ENCODE measurements around the gene CNFN. TPM values are rescaled to one million over a fixed set of nuclear protein-coding genes. Genes with fewer than 3 reads are reported as not detected.

CNFN gene
- total RNA-seq, 2 donors from 2014 or later, result not detected

DNA sequence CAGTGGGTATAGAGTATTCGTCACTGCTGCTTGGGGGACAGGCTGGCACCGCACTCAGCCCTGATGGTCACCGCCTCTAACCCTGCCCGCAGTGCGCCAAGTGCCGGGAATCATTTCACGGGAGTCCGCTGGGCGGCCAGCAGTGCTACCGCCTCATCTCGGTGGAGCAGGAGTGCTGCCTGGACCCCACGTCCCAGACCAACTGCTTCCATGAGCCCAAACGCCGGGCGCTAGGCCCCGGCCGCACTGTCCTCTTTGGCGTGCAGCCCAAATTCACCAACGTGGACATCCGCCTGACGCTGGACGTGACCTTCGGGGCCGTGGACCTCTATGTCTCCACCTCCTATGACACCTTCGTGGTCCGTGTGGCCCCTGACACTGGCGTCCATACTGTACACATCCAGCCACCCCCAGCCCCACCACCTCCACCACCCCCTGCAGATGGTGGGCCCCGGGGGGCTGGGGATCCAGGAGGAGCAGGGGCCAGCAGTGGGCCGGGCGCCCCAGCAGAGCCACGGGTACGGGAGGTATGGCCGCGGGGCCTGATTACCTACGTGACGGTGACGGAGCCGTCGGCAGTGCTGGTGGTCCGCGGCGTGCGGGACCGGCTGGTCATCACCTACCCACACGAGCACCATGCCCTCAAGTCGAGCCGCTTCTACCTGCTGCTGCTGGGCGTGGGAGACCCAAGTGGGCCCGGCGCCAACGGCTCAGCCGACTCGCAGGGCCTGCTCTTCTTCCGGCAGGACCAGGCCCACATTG is 14.5 kb downstream of the CNFN start:
- H3K27me3 Mint-ChIP-seq, result no peaks in the 10 kb centered on the region
- no peaks in the 10 kb centered on the region for H3K36me3 Mint-ChIP-seq
- no peak overlapping the region for H3K4me3 Mint-ChIP-seq
- H3K4me1 Mint-ChIP-seq (ENCODE audit: low read depth in 2 of 2), result no peaks in the 10 kb centered on the region
- DNase-seq (ENCODE audit: low spot score) (no peak), ATAC-seq (no peak)
- no peak overlapping the region for H3K27ac Mint-ChIP-seq
- H3K9me3 Mint-ChIP-seq, result no peaks in the 10 kb centered on the region

DNA sequence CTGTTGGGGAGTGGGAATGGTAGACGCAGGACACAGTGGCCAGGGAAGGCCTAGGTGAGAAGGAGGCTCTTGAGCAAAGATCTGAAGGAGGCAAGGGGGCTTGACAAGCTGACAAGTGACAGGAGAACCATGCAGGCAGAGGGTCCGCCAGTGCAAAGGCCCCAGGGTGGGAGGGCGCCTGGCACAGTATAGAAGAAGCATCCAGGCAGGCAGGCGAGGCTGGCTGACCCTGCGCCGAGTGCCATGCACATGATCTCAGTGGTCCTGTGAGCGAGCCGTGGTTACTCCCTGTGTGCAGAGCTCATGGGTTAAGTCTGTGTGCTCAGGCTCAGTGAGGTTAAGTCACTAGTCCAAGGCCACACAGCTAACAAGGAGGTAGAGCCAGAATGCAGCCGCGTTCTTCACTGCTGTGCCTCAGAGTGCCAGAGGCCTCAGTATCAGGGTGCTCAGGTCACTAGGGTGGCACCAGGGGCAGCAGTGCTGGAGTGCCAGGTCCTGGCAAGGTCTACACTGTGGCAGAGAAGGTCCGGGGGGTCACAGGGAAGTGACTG is 15.2 kb downstream of the CNFN start:
- DNase-seq (ENCODE audit: low spot score) (no peak), ATAC-seq (no peak)
- Mint-ChIP-seq H3K36me3 (no peaks in the 10 kb centered on the region), H3K4me1 (ENCODE audit: low read depth in 2 of 2) (no peaks in the 10 kb centered on the region), H3K27ac (no peak overlapping the region), H3K9me3 (no peaks in the 10 kb centered on the region), H3K27me3 (no peaks in the 10 kb centered on the region), H3K4me3 (no peak overlapping the region)

DNA sequence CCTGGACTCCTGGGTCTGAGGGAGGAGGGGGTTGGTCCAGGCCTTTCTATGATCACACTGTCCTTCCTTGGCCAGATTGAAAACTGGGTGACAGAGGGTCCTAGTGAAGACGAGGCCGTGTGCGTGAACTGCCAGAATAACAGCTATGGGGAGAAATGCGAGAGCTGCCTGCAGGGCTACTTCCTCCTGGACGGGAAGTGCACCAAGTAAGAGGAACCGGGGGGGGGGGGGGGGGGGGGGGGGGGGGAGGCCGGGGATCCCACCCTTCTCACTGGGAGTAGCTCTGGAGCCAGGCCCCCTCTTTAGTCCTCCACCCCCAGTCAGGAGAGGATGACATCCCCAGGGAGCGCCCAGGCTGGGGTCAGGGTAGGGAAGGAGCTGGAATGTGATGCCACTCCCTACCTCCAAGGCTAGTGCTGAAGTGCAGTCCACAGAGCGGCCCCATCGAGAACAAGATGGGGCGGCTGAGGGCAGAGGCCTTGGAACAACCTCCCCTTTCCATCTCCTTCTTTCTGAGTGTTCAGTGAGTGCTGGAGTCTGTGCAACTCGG is 19.4 kb downstream of the CNFN start:
- DNase-seq (ENCODE audit: low spot score) (no peak), ATAC-seq (no peak)
- H3K27ac Mint-ChIP-seq, result no peak overlapping the region
- no peaks in the 10 kb centered on the region for H3K36me3 Mint-ChIP-seq
- H3K4me1 Mint-ChIP-seq (ENCODE audit: low read depth in 2 of 2), result no peaks in the 10 kb centered on the region
- no peak overlapping the region for H3K4me3 Mint-ChIP-seq
- H3K9me3 Mint-ChIP-seq, result no peaks in the 10 kb centered on the region
- H3K27me3 Mint-ChIP-seq, result no peaks in the 10 kb centered on the region

DNA sequence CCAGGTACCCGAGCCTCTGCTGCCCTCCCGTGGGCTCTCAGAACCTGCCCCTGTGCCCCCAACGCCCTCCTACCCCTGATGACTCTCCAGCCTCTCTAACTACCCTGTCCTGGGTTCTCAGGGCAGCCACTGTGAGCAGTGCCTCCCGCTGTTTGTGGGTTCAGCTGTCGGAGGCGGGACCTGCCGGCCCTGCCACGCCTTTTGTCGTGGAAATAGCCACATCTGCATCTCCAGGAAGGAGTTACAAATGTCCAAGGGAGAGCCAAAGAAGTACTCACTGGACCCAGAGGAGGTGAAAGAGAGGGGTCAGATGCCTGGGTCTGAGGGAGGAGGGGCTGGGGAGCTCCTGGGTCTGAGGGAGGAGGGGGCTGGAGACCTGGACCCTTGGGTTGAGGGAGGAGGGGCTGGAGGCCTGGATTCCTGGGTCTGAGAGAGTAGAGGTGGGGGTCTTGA is 20.0 kb downstream of the CNFN start:
- Mint-ChIP-seq H3K4me3 (no peak overlapping the region), H3K27ac (no peak overlapping the region), H3K27me3 (no peaks in the 10 kb centered on the region), H3K4me1 (ENCODE audit: low read depth in 2 of 2) (no peaks in the 10 kb centered on the region), H3K9me3 (no peaks in the 10 kb centered on the region), H3K36me3 (no peaks in the 10 kb centered on the region)
- DNase-seq (ENCODE audit: low spot score), result no peak
- no peak for ATAC-seq

DNA sequence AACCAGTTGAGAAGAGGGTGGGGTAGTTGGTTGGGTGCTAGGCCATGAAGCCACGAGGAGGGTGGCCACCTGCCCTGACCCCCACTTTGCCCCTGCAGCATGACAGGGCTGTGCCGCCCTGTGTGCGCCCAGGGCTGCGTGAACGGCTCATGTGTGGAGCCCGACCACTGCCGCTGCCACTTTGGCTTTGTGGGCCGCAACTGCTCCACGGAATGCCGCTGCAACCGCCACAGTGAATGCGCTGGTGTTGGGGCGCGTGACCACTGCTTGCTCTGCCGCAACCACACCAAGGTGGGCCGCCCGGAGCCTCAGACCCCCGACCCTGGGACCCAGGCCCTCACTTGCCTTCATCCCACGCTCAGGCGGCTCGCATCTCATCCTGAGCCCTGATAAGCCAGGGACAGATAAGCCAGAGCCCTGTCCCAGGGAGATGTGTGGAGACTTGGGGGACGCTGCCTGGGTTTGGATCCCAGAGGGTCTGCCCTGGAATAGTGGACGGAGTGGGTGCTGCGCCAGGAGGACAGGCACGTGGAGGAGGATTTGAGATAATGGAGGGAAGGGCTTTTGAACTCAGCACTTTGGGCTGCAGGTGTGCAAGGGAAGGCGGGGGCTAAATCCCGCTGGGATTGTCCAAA is 20.5 kb downstream of the CNFN start:
- no peak overlapping the region for H3K27ac Mint-ChIP-seq
- ATAC-seq, result no peak

DNA sequence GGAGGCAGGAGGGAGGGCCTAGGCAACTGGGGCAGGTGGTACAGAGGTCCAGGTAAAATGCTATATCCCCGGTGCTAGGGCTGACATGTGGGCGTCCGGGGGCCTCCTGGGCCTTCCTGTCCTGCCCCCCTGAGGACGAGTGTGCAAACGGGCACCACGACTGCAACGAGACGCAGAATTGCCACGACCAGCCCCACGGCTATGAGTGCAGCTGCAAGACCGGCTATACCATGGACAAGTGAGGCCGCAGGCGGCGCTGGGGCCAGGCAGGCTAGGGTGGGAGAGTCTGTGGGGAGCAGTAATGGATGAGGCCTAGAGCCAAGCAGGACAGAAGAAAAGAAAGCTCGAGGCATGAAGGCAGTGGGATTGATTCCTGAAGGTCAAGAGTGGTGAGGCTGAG is 21.3 kb downstream of the CNFN start:
- Mint-ChIP-seq H3K4me3 (no peak overlapping the region), H3K27ac (no peak overlapping the region), H3K9me3 (no peaks in the 10 kb centered on the region), H3K36me3 (peaks cover under 1% of the 10 kb centered on the region), H3K4me1 (ENCODE audit: low read depth in 2 of 2) (no peaks in the 10 kb centered on the region), H3K27me3 (no peaks in the 10 kb centered on the region)
- ATAC-seq (no peak), DNase-seq (ENCODE audit: low spot score) (no peak)

More for the DNA sequence above, 20.5 kb downstream of the CNFN start:
- Mint-ChIP-seq H3K27me3 (no peaks in the 10 kb centered on the region), H3K9me3 (no peaks in the 10 kb centered on the region), H3K4me3 (no peak overlapping the region), H3K4me1 (ENCODE audit: low read depth in 2 of 2) (no peaks in the 10 kb centered on the region), H3K36me3 (no peaks in the 10 kb centered on the region)
- DNase-seq (ENCODE audit: low spot score), result no peak

- Mint-ChIP-seq H3K4me3 (no peak overlapping the region), H3K27ac (no peak overlapping the region), H3K36me3 (peaks cover 5% of the 10 kb centered on the region), H3K9me3 (no peaks in the 10 kb centered on the region), H3K27me3 (no peaks in the 10 kb centered on the region), H3K4me1 (ENCODE audit: low read depth in 2 of 2) (no peaks in the 10 kb centered on the region)
- no peak for ATAC-seq
- no peak for DNase-seq (ENCODE audit: low spot score)
Observed at GRCh38 chr19:42368360-42368759, 21.7 kb downstream of the CNFN start.

DNA sequence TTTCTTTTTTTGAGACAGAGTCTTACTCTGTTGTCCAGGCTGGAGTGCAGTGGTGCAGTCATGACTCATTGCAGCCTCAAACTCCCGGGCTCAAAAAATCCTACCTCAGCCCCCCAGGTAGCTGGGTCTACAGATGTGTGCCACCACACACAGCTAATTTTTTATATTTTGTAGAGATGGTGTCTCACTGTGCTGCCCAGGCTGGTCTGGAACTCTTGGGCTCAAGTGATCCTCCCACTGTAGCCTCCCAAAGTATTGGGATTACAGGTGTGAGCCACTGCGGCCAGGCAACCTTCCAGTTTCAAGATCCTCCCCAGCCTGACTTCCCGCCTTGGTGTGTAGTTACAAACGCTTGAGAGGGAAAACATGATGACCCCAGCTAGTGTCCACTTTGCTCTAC is 22.2 kb downstream of the CNFN start:
- H3K4me3 Mint-ChIP-seq, result no peak overlapping the region
- DNase-seq (ENCODE audit: low spot score) (no peak), ATAC-seq (no peak)
- peak overlapping the region in 1 of 2 donors; percentile 12 for H3K27ac Mint-ChIP-seq
- H3K9me3 Mint-ChIP-seq, result no peaks in the 10 kb centered on the region
- H3K4me1 Mint-ChIP-seq (ENCODE audit: low read depth in 2 of 2), result no peaks in the 10 kb centered on the region
- H3K27me3 Mint-ChIP-seq, result no peaks in the 10 kb centered on the region
- H3K36me3 Mint-ChIP-seq, result peaks cover 6% of the 10 kb centered on the region

DNA sequence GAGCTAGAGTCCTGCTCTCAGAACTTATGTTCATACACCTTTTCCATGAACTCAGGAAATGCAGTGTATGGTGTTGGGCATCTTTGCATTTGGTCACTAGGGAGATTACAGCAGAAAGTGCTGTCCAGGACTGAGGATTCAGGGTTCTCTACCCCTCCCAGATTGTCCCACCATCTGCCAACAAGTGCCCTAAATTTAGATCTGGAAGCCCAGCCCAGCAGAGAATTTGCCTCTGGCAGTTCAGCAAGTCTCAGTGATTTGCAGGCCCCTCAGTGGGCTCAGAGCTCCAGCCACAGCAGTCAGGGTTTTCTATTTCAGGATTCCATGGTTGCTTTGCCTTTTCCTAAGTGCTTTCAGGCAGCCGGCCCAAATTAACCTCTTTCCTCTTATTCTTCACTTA is 23.4 kb downstream of the CNFN start:
- Mint-ChIP-seq H3K27me3 (no peaks in the 10 kb centered on the region), H3K36me3 (peaks cover 6% of the 10 kb centered on the region), H3K27ac (no peak overlapping the region), H3K4me1 (ENCODE audit: low read depth in 2 of 2) (no peaks in the 10 kb centered on the region), H3K9me3 (no peaks in the 10 kb centered on the region), H3K4me3 (no peak overlapping the region)
- no peak for DNase-seq (ENCODE audit: low spot score)
- no peak for ATAC-seq

DNA sequence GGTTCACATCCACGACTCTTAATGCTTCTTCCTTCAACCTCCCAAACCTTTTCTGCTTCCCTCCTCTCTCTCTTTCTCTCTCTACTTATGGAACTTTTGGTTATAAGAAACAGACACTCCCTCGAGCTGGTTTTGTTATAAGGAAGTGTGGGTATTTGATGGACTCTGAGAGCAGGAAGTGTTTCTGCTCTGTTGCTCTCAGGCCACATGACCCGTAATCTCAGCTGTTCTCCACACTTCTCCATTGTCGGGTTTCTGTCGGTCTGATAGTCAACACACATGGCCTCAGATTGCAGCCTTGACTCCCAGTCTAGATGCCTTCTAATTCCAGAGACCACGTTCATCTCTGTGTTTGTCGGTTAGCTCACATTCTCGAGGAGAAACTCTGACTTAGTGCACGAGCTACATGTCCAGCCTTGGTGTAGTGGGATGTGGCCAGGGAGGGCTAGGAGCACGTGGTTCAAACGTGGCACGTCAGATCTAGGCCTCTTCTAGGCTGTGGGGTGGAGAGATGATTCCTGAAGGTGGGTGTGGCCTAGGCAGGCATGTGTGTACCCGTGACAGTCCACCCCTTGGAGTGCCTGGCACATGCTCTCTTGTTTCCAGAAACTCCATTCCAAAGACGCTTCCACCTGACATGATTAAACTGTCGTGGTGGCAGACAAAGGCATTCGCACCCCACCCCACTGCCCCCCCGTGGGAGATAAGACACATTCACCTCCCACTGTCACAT is 26.3 kb downstream of the CNFN start:
- no peak overlapping the region for H3K4me3 Mint-ChIP-seq
- no peak overlapping the region for H3K27ac Mint-ChIP-seq
- peaks cover 6% of the 10 kb centered on the region for H3K36me3 Mint-ChIP-seq
- no peaks in the 10 kb centered on the region for H3K4me1 Mint-ChIP-seq (ENCODE audit: low read depth in 2 of 2)
- no peaks in the 10 kb centered on the region for H3K27me3 Mint-ChIP-seq
- H3K9me3 Mint-ChIP-seq, result no peaks in the 10 kb centered on the region
- ATAC-seq (no peak), DNase-seq (ENCODE audit: low spot score) (no peak)

DNA sequence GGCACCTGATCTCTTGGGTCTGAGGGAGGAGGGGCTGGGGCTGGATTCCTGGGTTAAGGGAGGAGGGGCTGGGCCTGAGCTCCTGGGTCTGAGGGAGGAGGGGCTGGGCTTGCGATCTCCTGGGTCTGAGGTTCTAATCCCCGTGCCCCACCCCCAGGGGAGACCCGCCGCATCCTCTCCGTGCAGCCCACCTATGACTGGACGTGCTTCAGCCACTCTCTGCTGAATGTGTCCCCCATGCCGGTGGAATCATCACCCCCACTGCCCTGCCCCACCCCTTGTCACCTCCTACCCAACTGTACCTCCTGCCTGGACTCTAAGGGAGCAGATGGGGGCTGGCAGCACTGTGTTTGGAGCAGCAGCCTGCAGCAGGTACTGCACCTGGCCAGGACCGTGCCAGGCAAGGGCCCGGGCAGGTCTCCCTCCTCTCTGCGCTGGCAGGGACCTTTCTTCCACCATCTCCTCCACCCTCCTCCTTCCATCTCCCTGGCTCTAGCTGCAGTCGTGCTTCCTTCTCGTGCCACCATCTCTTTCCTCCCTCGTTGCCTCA is 27.1 kb downstream of the CNFN start:
- Mint-ChIP-seq H3K9me3 (no peaks in the 10 kb centered on the region), H3K4me1 (ENCODE audit: low read depth in 2 of 2) (no peaks in the 10 kb centered on the region), H3K36me3 (peaks cover 6% of the 10 kb centered on the region), H3K27ac (no peak overlapping the region), H3K27me3 (no peaks in the 10 kb centered on the region), H3K4me3 (no peak overlapping the region)
- DNase-seq (ENCODE audit: low spot score) (no peak), ATAC-seq (no peak)

GRCh38 chr19:42362342-42362741 is 27.8 kb downstream of the CNFN start:
- no peak overlapping the region for H3K27ac Mint-ChIP-seq

GRCh38 chr19:42361545-42361910 is 28.6 kb downstream of the CNFN start:
- Mint-ChIP-seq H3K27ac (no peak overlapping the region), H3K36me3 (peaks cover 6% of the 10 kb centered on the region), H3K27me3 (no peaks in the 10 kb centered on the region), H3K4me3 (no peak overlapping the region), H3K9me3 (no peaks in the 10 kb centered on the region), H3K4me1 (ENCODE audit: low read depth in 2 of 2) (peaks cover 0 to 3% of the 10 kb centered on the region in 2 donors)
- ATAC-seq, result no peak
- no peak for DNase-seq (ENCODE audit: low spot score)

More at GRCh38 chr19:42362342-42362741, 27.8 kb downstream of the CNFN start:
- Mint-ChIP-seq H3K27me3 (no peaks in the 10 kb centered on the region), H3K4me3 (no peak overlapping the region), H3K36me3 (peaks cover 6% of the 10 kb centered on the region), H3K4me1 (ENCODE audit: low read depth in 2 of 2) (peaks cover 0 to 3% of the 10 kb centered on the region in 2 donors), H3K9me3 (no peaks in the 10 kb centered on the region)
- DNase-seq (ENCODE audit: low spot score), result no peak
- no peak for ATAC-seq
